HG03558 (cell line): ENCODE measurements around the gene POLR3H.
"Not testable (repeated sequence)": the region's sequence is repeated elsewhere in the genome, so short reads cannot be mapped to it uniquely, and the experiment has no call there.

Source experiments
- ATAC-seq: cut with Tn5 transposase; IDR thresholded peaks from one replicate; pipeline ENCODE4 v1.9.1; 2021; ENCODE audit warnings: moderate number of reproducible peaks; ENCODE audit not compliant: unreplicated experiment; ENCODE audit errors: extremely low read depth

The POLR3H gene

GRCh38 chr22:41543854-41544670 lies at the start of gene POLR3H:
Gene POLR3H, minus strand, starts transcription at chr22:41544470. Its CDS starts 369 bp downstream, at chr22:41544101.
- peak; percentile 76 for ATAC-seq

- not testable (repeated sequence) for ATAC-seq
These were observed 49.2 kb upstream of the POLR3H start for GRCh38 chr22:41593336-41593960.

GRCh38 chr22:41589391-41590241 lies 45.3 kb upstream of the POLR3H start, which contains the start of gene PMM1:
Gene PMM1, minus strand, starts transcription at chr22:41589840. Its CDS starts 35 bp downstream, at chr22:41589805.
- peak; percentile 74 for ATAC-seq

GRCh38 chr22:41587347-41587723 lies 43.1 kb upstream of the POLR3H start:
- no peak for ATAC-seq

GRCh38 chr22:41585898-41586297 lies 41.6 kb upstream of the POLR3H start:
- ATAC-seq = no peak

- ATAC-seq = no peak
These were observed 40.6 kb upstream of the POLR3H start for GRCh38 chr22:41584881-41585280.

GRCh38 chr22:41582694-41583093 lies 38.4 kb upstream of the POLR3H start:
- ATAC-seq = no peak

- no peak for ATAC-seq
These were observed 35.7 kb upstream of the POLR3H start for GRCh38 chr22:41579997-41580355.

- no peak for ATAC-seq
These were observed 35.2 kb upstream of the POLR3H start for GRCh38 chr22:41579297-41579996.

- ATAC-seq = no peak
These were observed 34.5 kb upstream of the POLR3H start for GRCh38 chr22:41578818-41579217.

- ATAC-seq = no peak
These were observed 33.8 kb upstream of the POLR3H start for GRCh38 chr22:41578114-41578513.

- ATAC-seq = no peak
These were observed 32.6 kb upstream of the POLR3H start for GRCh38 chr22:41576877-41577276.

- ATAC-seq = no peak
These were observed 31.3 kb upstream of the POLR3H start for GRCh38 chr22:41575533-41575932.

- ATAC-seq = no peak
These were observed 30.6 kb upstream of the POLR3H start for GRCh38 chr22:41574847-41575381.

- ATAC-seq = no peak
These were observed 29.4 kb upstream of the POLR3H start for GRCh38 chr22:41573677-41574076.

GRCh38 chr22:41572305-41572704 lies 28.0 kb upstream of the POLR3H start:
- ATAC-seq = not testable (repeated sequence)

- ATAC-seq = no peak
These were observed 27.5 kb upstream of the POLR3H start for GRCh38 chr22:41571786-41572185.

GRCh38 chr22:41570221-41570620 lies 26.0 kb upstream of the POLR3H start:
- no peak for ATAC-seq

GRCh38 chr22:41568811-41569210 lies 24.5 kb upstream of the POLR3H start:
- no peak for ATAC-seq

- ATAC-seq = no peak
These were observed 23.2 kb upstream of the POLR3H start for GRCh38 chr22:41567512-41567768.
